DOHH2 (cell line): ENCODE results near the gene ZNF280B.

Experiments
- H3F3A ChIP-seq: fragments of 200-600 bp; sonication (generic), shearing (Covaris generic); 2 replicates; pipeline ENCODE4 v1.6.0; 2016; ENCODE audit warnings: antibody characterized with exemption, mild to moderate bottlenecking; ENCODE audit not compliant: control insufficient read depth, insufficient read depth
- H3K27ac ChIP-seq: fragments of 200-600 bp; sonication (generic); 2 replicates; pipeline ENCODE4 v1.5.1; 2014; ENCODE audit warnings: low read depth, mild to moderate bottlenecking, low read length, moderate library complexity
- H3K27me3 ChIP-seq: fragments of 200-600 bp; sonication (generic); 2 replicates; pipeline ENCODE4 v1.6.1; 2014; ENCODE audit warnings: mild to moderate bottlenecking, low read length, mixed read lengths; ENCODE audit not compliant: control insufficient read depth
- H3K36me3 ChIP-seq: fragments of 200-600 bp; sonication (generic); 2 replicates; pipeline ENCODE4 v1.6.1; 2014; ENCODE audit warnings: mild to moderate bottlenecking, low read length, moderate library complexity, mixed read lengths; ENCODE audit not compliant: control insufficient read depth
- H3K4me1 ChIP-seq: fragments of 200-600 bp; sonication (generic); 2 replicates; pipeline ENCODE4 v1.6.1; 2014; ENCODE audit warnings: mild to moderate bottlenecking, low read length, mixed read lengths; ENCODE audit not compliant: control insufficient read depth
- H3K4me2 ChIP-seq: fragments of 200-600 bp; sonication (generic); 2 replicates; pipeline ENCODE4 v1.6.0; 2014; ENCODE audit warnings: mild to moderate bottlenecking, low read length, moderate library complexity
- H3K4me3 ChIP-seq: fragments of 200-600 bp; sonication (generic); 2 replicates; pipeline ENCODE4 v1.5.1; 2014; ENCODE audit warnings: mild to moderate bottlenecking, low read length, mixed read lengths
- H3K79me2 ChIP-seq: fragments of 200-600 bp; sonication (generic); 2 replicates; pipeline ENCODE4 v1.6.1; 2014; ENCODE audit warnings: mild to moderate bottlenecking, low read length, mixed read lengths; ENCODE audit not compliant: control insufficient read depth
- H3K9me2 ChIP-seq: fragments of 200-600 bp; sonication (generic); replicated peaks from 2 replicates; pipeline ENCODE4 v1.6.1; 2014; ENCODE audit warnings: mild to moderate bottlenecking, low read length, mixed read lengths; ENCODE audit not compliant: control insufficient read depth
- H3K9me3 ChIP-seq: fragments of 200-600 bp; sonication (generic); 2 replicates; pipeline ENCODE4 v1.6.1; 2014; ENCODE audit warnings: antibody characterized with exemption, low read length, mixed read lengths; ENCODE audit not compliant: control insufficient read depth, insufficient read depth
- H4K20me1 ChIP-seq: fragments of 200-600 bp; sonication (generic); 2 replicates; pipeline ENCODE4 v1.6.0; 2014; ENCODE audit warnings: low read depth, mild to moderate bottlenecking, antibody characterized with exemption, low read length, moderate library complexity; ENCODE audit not compliant: control insufficient read depth, insufficient read depth
- CTCF ChIP-seq: fragments of 200-600 bp; sonication (generic); IDR thresholded peaks from one replicate; pipeline ENCODE4 v1.5.1; 2014; ENCODE audit warnings: antibody characterized with exemption, mild to moderate bottlenecking, low read depth, low read length; ENCODE audit not compliant: poor library complexity, severe bottlenecking
- EZH2phosphoT487 ChIP-seq: fragments of 200-600 bp; sonication (generic); IDR thresholded peaks from 2 replicates; pipeline ENCODE4 v1.6.1; 2017; ENCODE audit warnings: borderline replicate concordance, mild to moderate bottlenecking, antibody characterized with exemption, low read length, moderate library complexity, mixed read lengths

Gene ZNF280B

GRCh38 chr22:22486132-22486899, 22.2 kb downstream of the ZNF280B start:
- Histone ChIP-seq H4K20me1 (no peaks in the 10 kb centered on the region), H3K27ac (no peak overlapping the region), H3K9me3 (no peaks in the 10 kb centered on the region), H3K79me2 (no peaks in the 10 kb centered on the region), H3K4me2 (no peak overlapping the region), H3K4me3 (no peak overlapping the region), H3K27me3 (no peaks in the 10 kb centered on the region), H3K9me2 (no peaks in the 10 kb centered on the region), H3K36me3 (peaks cover 45% of the 10 kb centered on the region), H3K4me1 (0 out of 2 replicates have a peak, but pooled peaks cover 3% of the 10 kb centered on the region), H3F3A (no peaks in the 10 kb centered on the region)
- TF ChIP-seq EZH2phosphoT487 = no peak
- no peak for TF ChIP-seq CTCF

GRCh38 chr22:22485524-22485923, 23.0 kb downstream of the ZNF280B start:
- Histone ChIP-seq H4K20me1 (no peaks in the 10 kb centered on the region), H3K27me3 (no peaks in the 10 kb centered on the region), H3K4me1 (0 out of 2 replicates have a peak, but pooled peaks cover 3% of the 10 kb centered on the region), H3K4me3 (no peak overlapping the region), H3K4me2 (no peak overlapping the region), H3K79me2 (no peaks in the 10 kb centered on the region), H3K27ac (no peak overlapping the region), H3K36me3 (peaks cover 39% of the 10 kb centered on the region), H3F3A (no peaks in the 10 kb centered on the region), H3K9me2 (no peaks in the 10 kb centered on the region), H3K9me3 (no peaks in the 10 kb centered on the region)
- TF ChIP-seq CTCF (no peak), EZH2phosphoT487 (no peak)

GRCh38 chr22:22484023-22484422, 24.5 kb downstream of the ZNF280B start:
- Histone ChIP-seq H3K9me2 (no peaks in the 10 kb centered on the region), H4K20me1 (no peaks in the 10 kb centered on the region), H3K9me3 (no peaks in the 10 kb centered on the region), H3K4me3 (no peak overlapping the region), H3K4me1 (0 out of 2 replicates have a peak, but pooled peaks cover 3% of the 10 kb centered on the region), H3F3A (no peaks in the 10 kb centered on the region), H3K36me3 (peaks cover 30% of the 10 kb centered on the region), H3K4me2 (no peak overlapping the region), H3K27me3 (no peaks in the 10 kb centered on the region), H3K79me2 (no peaks in the 10 kb centered on the region), H3K27ac (no peak overlapping the region)
- TF ChIP-seq EZH2phosphoT487 (no peak), CTCF (no peak)
